T-helper 1 cell treated with Interleukin-12 subunit alpha and Interleukin-12 subunit beta and Interleukin-4 antibody, amounts not matched to agents 30 μg/mL and 1 μg/mL, for 36 hours (primary cell): Measurements from ENCODE around the gene DARS2.
A peak's percentile ranks its signal among the peaks of the same experiment; 100 is the strongest.
"Not testable (repeated sequence)": the region's sequence is repeated elsewhere in the genome, so short reads cannot be mapped to it uniquely, and the experiment has no call there.

Source experiments
- H3K27ac Mint-ChIP-seq: one replicate; pipeline ENCODE4 v1.8.0; 2021; ENCODE audit warnings: mild to moderate bottlenecking, mixed read lengths
- H3K27me3 Mint-ChIP-seq: one replicate; pipeline ENCODE4 v1.8.0; 2021; ENCODE audit warnings: low read depth, mixed read lengths
- H3K36me3 Mint-ChIP-seq: one replicate; pipeline ENCODE4 v1.8.0; 2021; ENCODE audit warnings: low read depth, mixed read lengths
- H3K4me1 Mint-ChIP-seq: one replicate; pipeline ENCODE4 v1.8.0; 2021; ENCODE audit warnings: low read depth, mixed read lengths
- H3K4me3 Mint-ChIP-seq: one replicate; pipeline ENCODE4 v1.8.0; 2021; ENCODE audit warnings: mild to moderate bottlenecking, moderate library complexity, mixed read lengths
- H3K9me3 Mint-ChIP-seq: one replicate; pipeline ENCODE4 v1.8.0; 2021; ENCODE audit warnings: mixed read lengths

DARS2 gene, protein sequence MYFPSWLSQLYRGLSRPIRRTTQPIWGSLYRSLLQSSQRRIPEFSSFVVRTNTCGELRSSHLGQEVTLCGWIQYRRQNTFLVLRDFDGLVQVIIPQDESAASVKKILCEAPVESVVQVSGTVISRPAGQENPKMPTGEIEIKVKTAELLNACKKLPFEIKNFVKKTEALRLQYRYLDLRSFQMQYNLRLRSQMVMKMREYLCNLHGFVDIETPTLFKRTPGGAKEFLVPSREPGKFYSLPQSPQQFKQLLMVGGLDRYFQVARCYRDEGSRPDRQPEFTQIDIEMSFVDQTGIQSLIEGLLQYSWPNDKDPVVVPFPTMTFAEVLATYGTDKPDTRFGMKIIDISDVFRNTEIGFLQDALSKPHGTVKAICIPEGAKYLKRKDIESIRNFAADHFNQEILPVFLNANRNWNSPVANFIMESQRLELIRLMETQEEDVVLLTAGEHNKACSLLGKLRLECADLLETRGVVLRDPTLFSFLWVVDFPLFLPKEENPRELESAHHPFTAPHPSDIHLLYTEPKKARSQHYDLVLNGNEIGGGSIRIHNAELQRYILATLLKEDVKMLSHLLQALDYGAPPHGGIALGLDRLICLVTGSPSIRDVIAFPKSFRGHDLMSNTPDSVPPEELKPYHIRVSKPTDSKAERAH

DNA sequence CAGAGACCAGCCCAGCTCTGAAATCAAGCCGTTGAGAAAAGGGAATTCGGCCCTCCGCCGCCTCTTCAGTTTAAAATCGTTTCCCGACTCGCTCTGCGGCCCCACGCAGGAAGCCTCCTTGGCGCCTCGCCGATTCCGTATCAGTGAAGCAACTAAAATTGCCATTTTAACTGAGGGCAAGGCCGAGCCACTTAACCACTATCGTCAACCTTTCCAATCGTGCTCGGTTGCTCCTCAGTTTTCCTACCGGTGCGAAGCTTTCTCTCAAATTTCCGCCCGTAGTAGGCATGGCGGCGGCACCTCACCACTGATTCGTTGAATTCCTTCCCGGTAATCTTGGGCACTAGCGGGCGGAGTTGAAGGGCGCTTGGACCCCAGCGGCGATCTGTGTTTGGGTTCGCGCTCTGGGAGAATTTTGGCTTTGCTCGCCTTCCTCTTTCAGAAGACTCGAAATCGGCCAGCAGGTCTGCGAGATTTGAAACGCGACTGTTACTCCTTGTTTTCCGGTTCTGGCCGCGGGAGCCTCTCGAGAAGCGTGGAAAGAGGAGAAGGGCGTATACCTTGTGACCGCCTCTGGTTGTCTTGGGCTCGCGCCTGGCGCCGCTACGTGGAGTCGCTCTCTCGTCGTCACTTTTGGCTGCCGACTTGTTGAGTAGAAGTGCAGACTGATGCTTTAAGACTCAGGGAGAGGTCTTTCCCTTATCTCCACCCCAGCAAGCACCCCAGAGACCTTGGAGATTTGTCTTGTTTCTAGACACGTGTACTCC, at the start of gene DARS2, which contains the start of gene CENPL:
TSS of gene DARS2 (plus strand) at position 359 of the 767 bp plus-strand sequence. CDS start 557 bp downstream, outside the sequence.
TSS of gene CENPL (minus strand) at position 569 of the 767 bp plus-strand sequence. CDS start 13,584 bp downstream, outside the sequence.
- Mint-ChIP-seq H3K36me3 (peaks cover 31% of the 10 kb centered on the region), H3K4me1 (peaks cover 43% of the 10 kb centered on the region), H3K27me3 (no peaks in the 10 kb centered on the region), H3K27ac (peak within 1 kb of the TSS; percentile 95), H3K9me3 (no peaks in the 10 kb centered on the region), H3K4me3 (peak within 1 kb of the TSS; percentile 94)

GRCh38 chr1:173775578-173776226, 48.8 kb upstream of the DARS2 start:
- Mint-ChIP-seq H3K27me3 (no peaks in the 10 kb centered on the region), H3K4me1 (no peaks in the 10 kb centered on the region), H3K27ac (no peak overlapping the region), H3K9me3 (no peaks in the 10 kb centered on the region), H3K4me3 (no peak overlapping the region), H3K36me3 (peaks cover 36% of the 10 kb centered on the region)

GRCh38 chr1:173779936-173780335, 44.5 kb upstream of the DARS2 start:
- H3K36me3 Mint-ChIP-seq, result peaks cover 41% of the 10 kb centered on the region
- no peaks in the 10 kb centered on the region for H3K27me3 Mint-ChIP-seq
- no peaks in the 10 kb centered on the region for H3K9me3 Mint-ChIP-seq
- H3K4me3 Mint-ChIP-seq, result no peak overlapping the region
- no peak overlapping the region for H3K27ac Mint-ChIP-seq
- H3K4me1 Mint-ChIP-seq, result no peaks in the 10 kb centered on the region

DNA sequence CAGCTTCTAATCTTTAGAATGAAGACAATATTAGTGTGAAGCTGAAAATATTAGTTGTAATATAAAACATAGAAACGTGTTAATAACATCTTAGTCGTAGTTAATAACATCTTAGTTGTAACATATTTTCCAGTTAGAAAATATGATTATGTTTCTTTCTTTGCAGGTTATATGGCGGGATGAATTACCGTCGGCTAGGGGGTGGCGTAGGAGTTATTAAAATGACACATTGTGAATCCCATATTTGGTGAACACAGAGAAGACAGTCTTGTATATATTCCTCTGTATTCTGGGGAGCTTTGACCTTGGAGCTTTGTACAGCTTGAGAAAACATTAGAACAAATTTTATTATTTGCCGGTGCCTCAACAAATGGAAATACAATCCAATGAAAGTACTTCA, 39.5 kb upstream of the DARS2 start:
- peaks cover 12% of the 10 kb centered on the region for H3K36me3 Mint-ChIP-seq
- H3K27me3 Mint-ChIP-seq, result no peaks in the 10 kb centered on the region
- no peaks in the 10 kb centered on the region for H3K4me1 Mint-ChIP-seq
- no peak overlapping the region for H3K4me3 Mint-ChIP-seq
- no peaks in the 10 kb centered on the region for H3K9me3 Mint-ChIP-seq
- H3K27ac Mint-ChIP-seq, result no peak overlapping the region

DNA sequence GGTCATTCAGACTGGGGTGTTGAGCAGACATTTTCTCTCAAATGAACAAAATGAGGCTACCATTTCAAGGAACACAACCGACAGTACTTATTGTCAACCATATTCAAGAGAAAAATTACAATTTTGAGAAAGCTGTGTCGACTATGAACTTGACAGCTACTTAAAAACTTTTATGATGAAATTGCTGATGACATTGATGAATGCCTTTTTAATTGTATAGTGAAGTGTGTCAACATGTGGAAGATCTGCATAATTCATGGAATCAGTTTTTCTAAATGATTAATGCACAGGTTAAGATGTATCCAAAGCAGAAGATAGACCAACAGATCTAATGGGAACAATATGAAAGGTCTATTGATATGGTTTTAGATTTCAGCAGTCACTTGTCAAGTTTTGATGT, 34.6 kb upstream of the DARS2 start:
- Mint-ChIP-seq H3K4me3 (no peak overlapping the region), H3K36me3 (peaks cover 14% of the 10 kb centered on the region), H3K4me1 (no peaks in the 10 kb centered on the region), H3K27ac (no peak overlapping the region), H3K27me3 (no peaks in the 10 kb centered on the region), H3K9me3 (no peaks in the 10 kb centered on the region)

DNA sequence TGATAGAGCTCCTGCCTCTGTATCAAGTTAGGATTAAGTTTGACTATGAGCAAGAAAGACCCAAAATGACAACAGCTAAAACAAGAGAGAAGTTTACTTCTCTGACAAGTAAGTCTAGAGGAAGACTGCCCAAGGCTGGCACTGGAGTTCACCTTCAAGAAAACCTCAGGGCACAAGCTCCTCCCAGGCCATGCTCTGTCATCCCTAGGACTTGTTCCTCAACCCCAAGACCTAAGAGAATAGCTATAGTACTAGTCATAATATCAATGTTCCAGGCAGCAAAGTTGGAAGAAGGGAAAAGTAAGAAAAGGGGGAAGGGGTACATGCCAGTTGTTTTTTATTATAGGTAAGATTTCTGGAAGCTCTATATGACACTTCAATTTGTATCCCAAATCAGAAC, 26.4 kb upstream of the DARS2 start:
- no peaks in the 10 kb centered on the region for H3K27me3 Mint-ChIP-seq
- H3K4me1 Mint-ChIP-seq, result no peaks in the 10 kb centered on the region
- H3K27ac Mint-ChIP-seq, result no peak overlapping the region
- H3K36me3 Mint-ChIP-seq, result peaks cover 33% of the 10 kb centered on the region
- H3K4me3 Mint-ChIP-seq, result no peak overlapping the region
- no peaks in the 10 kb centered on the region for H3K9me3 Mint-ChIP-seq

DNA sequence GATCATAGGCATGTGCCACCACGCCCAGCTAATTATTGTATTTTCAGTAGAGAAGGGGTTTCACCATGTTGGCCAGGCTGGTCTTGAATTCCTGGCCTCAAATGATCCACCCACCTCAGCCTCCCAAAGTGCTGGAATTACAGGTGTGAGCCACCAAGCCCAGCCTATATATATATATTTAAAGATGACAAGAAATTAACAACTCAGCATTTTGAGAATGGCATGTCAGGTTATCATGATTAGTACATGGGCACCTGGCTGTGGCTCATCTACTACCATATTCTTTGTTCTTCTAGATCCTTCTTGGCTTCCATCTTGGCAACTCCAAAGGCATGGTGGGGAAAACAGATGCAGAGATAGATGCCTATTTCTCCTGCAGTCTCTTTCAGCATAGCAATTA, 24.5 kb upstream of the DARS2 start:
- H3K27ac Mint-ChIP-seq, H3K4me3 Mint-ChIP-seq, H3K4me1 Mint-ChIP-seq, H3K27me3 Mint-ChIP-seq, H3K9me3 Mint-ChIP-seq: not testable (repeated sequence)
- H3K36me3 Mint-ChIP-seq, result peaks cover 30% of the 10 kb centered on the region

DNA sequence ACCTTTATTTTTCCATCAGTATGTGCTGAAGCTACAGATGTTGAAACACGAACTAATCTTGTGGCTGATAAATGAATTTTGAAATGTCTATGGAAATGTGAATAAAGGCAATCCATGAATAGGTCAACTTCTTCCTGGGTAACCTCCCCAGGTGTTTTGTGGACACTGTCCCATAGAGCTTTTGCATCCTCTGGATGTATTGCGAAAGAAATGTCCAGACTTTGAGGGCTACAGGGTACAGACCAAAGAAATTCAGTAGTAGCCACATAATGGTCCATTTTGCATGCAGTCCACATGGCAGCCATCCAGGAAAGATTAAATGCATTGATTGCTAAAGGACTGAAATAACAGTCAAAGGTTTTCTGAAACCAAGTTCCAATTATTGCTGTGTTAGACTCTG, 21.5 kb upstream of the DARS2 start:
- Mint-ChIP-seq H3K4me3 (no peak overlapping the region), H3K4me1 (peaks cover 2% of the 10 kb centered on the region), H3K9me3 (no peaks in the 10 kb centered on the region), H3K27ac (no peak overlapping the region), H3K27me3 (no peaks in the 10 kb centered on the region), H3K36me3 (peaks cover 34% of the 10 kb centered on the region)

DNA sequence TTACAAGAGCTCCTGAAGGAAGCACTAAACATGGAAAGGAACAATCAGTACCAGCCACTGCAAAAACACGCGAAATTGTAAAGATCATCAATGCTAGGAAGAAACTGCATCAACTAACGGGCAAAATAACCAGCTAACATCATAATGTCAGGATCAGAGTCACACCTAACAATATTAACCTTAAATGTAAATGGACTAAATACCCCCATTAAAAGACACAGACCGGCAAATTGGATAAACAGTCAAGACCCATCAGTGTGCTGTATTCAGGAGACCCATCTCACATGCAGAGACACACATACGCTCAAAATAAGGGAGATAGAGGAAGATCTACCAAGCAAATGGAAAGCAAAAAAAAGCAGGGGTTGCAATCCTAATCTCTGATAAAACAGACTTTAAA, 10.8 kb upstream of the DARS2 start:
- H3K27ac Mint-ChIP-seq, H3K4me3 Mint-ChIP-seq, H3K27me3 Mint-ChIP-seq, H3K9me3 Mint-ChIP-seq: not testable (repeated sequence)
- Mint-ChIP-seq H3K4me1 (peaks cover 31% of the 10 kb centered on the region), H3K36me3 (peaks cover 41% of the 10 kb centered on the region)

DNA sequence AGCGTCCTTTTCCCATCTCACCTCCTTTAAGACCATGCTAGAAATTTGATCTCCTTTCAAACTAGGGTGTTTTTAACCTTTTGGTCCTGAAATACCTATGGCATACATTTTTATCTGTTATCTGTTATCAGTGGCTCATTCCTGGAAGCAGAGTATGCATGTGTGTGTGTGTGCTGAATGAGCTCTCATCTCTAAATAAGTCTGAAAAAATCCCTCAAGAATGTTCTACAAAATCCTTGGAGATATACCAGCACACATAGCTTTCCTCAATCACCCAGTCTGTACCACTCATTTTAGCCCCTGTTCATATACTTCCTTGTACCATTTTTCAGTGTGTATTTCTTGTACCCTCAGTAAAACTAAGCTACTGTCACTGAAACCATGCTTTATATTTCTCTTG, 6.0 kb upstream of the DARS2 start:
- peaks cover 37% of the 10 kb centered on the region for H3K36me3 Mint-ChIP-seq

DNA sequence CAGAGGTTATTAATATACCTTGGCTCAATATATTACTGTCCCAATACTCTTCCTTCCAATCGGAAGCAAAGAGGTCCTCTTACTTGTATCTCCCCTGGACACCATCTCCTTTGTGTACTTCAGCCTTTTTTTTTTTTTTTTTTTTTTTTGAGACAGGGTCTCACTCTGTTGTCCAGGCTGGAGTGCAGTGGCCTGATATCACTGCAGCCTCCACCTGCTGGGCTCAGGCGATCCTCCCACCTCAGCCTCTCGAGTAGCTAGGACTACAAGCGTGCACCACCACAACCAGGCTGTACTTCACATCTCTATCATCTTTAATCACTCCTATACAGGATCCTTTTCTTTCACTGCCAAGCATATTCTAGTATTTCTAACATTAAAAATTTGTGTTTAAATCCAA, 2.8 kb upstream of the DARS2 start:
- Mint-ChIP-seq H3K27ac (peak overlapping the region; percentile 11), H3K27me3 (no peaks in the 10 kb centered on the region), H3K36me3 (peaks cover 34% of the 10 kb centered on the region), H3K4me1 (peaks cover 41% of the 10 kb centered on the region), H3K9me3 (no peaks in the 10 kb centered on the region), H3K4me3 (peak overlapping the region; percentile 94)

More for the DNA sequence above, 6.0 kb upstream of the DARS2 start:
- Mint-ChIP-seq H3K4me1 (peaks cover 46% of the 10 kb centered on the region), H3K27ac (no peak overlapping the region), H3K27me3 (no peaks in the 10 kb centered on the region), H3K4me3 (no peak overlapping the region), H3K9me3 (no peaks in the 10 kb centered on the region)

DNA sequence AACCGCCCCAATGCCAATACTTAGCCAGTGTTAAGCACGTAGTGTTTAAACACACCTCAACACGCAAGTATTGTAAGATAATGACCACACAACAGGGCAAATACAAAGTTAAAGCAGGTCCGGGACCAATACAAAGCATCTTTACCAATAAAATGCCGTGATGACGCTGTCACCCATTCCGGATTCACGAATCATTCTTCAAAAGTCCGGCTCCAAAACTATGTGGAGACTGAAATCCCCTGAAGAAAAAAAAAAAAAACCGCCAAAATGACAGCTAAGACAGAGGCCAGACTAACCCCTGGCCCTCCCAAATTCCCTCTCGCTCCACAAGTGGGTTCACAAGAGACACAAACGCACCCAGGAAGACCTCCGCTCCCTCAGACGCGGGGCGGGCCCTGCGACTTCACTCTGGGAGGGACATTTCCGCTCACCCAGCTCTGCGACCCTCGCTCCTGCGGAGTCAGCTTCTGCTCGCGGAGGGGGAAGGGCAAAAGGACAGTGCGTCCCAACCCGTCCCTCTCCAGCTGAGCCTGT, 625 bp upstream of the DARS2 start:
- H3K27ac Mint-ChIP-seq, result peak overlapping the region; percentile 95
- no peaks in the 10 kb centered on the region for H3K9me3 Mint-ChIP-seq
- H3K4me3 Mint-ChIP-seq, result peak overlapping the region; percentile 94
- H3K27me3 Mint-ChIP-seq, result no peaks in the 10 kb centered on the region
- H3K4me1 Mint-ChIP-seq, result peaks cover 43% of the 10 kb centered on the region
- peaks cover 28% of the 10 kb centered on the region for H3K36me3 Mint-ChIP-seq

DNA sequence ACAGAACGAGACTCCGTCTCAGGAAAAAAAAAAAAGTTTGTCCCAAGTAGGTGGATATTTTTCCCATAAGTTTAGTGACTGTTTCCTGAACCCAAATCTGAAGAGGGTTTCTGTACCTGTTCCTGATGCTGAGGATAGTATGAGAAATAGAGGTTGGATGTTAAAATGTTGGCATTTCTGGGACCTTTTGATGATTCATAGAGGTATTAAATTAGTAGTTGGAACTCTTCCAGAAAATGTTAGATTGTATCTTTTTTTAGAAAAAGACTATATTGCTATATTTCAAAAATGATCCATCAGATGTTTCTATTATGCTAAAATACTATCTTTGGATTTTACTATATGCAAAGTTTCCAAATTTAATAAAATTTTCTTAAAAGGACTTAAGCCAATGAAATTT, 3.1 kb downstream of the DARS2 start:
- no peaks in the 10 kb centered on the region for H3K9me3 Mint-ChIP-seq
- no peak overlapping the region for H3K4me3 Mint-ChIP-seq
- H3K27ac Mint-ChIP-seq, result no peak overlapping the region
- peaks cover 24% of the 10 kb centered on the region for H3K4me1 Mint-ChIP-seq
- H3K36me3 Mint-ChIP-seq, result peaks cover 22% of the 10 kb centered on the region
- H3K27me3 Mint-ChIP-seq, result no peaks in the 10 kb centered on the region

GRCh38 chr1:173832748-173833147, 8.3 kb downstream of the DARS2 start:
- peaks cover 25% of the 10 kb centered on the region for H3K36me3 Mint-ChIP-seq
- no peak overlapping the region for H3K4me3 Mint-ChIP-seq
- H3K27me3 Mint-ChIP-seq, result no peaks in the 10 kb centered on the region
- H3K27ac Mint-ChIP-seq, result no peak overlapping the region
- peaks cover 5% of the 10 kb centered on the region for H3K4me1 Mint-ChIP-seq
- H3K9me3 Mint-ChIP-seq, result no peaks in the 10 kb centered on the region
